ENCODE data around the gene ABHD12.

DNA sequence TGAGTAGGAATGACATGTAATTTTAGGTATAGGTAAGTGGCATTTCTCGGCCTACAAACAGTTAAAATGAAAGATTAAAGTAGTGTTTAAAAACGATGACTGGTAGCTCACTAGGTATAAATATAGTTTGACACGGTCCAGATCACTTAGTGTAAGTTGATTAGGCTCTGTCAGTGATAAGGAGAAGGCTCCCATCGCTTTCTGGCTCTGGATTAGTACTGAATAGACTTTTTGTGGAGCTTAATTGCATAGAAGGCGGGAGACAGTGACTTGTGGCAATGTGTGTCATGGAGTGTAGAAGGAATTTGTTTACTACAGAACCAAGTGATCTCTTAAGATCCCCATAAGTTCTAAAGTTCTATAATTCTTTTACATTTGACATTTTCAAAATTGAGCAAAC, 136.1 kb downstream of the ABHD12 start:
- TF ChIP-seq CTCF (IDR thresholded peaks at IDR 0.05) (no peak), POLR2AphosphoS5 (IDR thresholded peaks at IDR 0.05) (no peak), POLR2A (IDR thresholded peaks at IDR 0.05) (no peak)

Data from stomach (tissue), 4 donors.